NCI-H187 (cell line): Measurements from ENCODE around the gene VPS54.

Source experiments
- DNase-seq, 2 experiments: peaks; one replicate each; lab custom pipeline; 2025; lab: John Stamatoyannopoulos, UW

VPS54 gene

DNA sequence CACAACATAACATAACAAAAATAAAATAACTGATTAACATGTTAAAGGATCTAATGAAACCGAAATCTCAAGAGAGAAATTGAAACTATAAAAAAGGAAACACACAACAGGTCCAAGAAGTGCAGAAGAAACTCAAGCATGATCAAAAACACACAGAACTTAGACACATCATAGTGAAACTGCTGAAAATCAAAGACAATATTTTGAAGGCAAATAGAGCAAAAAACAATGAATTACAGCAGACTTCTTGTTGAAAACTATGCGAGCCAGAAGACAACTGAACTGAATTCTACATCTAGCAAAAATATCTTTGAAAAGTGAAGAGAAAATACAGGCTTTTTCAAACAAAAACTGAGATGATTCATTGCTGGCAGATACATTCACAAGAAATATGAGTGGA lies 116.2 kb downstream of the VPS54 start:
- no peak for DNase-seq

DNA sequence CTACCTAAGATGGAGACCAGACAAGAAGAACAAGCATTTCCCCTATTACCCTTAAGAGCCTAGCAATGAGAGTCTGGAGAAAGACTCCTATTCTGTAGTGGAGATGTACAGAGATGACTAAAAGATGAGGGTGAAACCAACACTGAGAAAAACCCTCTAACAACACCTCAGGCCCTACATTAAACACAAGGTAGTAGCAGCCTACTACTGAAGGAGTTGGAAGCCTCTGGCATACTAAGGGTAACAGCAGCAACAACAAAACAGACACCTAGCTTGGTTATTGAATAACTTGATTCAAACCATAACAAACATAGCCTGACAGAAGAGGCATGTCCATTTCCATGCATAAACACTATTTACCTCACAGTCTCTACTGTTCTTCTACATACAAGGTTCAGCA lies 117.1 kb downstream of the VPS54 start:
- DNase-seq, result no peak

DNA sequence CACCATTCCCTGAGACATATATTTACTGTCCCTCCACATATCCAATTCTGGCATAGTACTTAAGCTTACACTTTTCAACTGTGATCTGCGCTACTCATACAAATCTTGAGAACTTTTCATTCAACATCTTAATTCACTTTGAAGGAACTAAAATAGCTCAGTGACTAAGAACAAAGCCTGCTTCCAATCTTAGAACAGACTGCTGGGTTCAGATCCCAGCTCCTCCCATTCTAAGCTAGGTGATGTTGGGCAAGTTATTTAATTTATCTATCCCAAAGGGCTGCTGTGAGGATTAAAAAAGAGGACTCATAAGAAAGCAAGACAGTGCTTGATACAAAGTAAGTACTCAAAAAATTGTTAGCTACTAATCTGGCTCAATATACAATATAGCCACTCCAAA lies 119.6 kb downstream of the VPS54 start:
- DNase-seq, result no peak

- DNase-seq, result no peak
Observed at GRCh38 chr2:63898839-63899238, 120.4 kb downstream of the VPS54 start.

GRCh38 chr2:63894167-63894566 lies 125.1 kb downstream of the VPS54 start:
- DNase-seq, result no peak

GRCh38 chr2:63893163-63893562 lies 126.1 kb downstream of the VPS54 start:
- no peak for DNase-seq

DNA sequence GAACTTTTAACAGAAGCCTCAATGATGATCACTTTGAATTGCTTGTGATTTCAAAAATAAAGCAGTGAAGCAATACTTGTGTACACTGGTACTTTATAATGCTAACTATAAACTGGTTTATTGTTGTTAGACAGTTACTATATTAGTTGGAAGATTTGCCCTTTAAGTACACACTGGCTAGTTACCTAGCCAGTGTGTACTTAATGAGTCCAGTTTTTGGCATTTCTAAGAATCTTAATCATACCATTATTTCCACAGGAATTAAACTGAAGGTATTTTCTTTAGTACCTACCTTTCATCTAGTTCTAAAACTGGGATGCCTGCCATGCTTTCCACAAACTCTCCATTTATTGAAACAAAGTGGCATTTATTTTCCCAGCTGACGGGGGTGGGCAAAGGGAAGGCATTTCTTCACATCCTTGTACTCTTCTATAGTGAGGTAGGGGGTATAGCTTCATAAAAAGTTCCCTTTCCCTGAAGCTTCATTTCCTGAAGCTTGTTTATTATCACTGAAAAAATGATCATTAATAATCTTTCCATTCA lies 127.7 kb downstream of the VPS54 start:
- DNase-seq, result no peak

DNA sequence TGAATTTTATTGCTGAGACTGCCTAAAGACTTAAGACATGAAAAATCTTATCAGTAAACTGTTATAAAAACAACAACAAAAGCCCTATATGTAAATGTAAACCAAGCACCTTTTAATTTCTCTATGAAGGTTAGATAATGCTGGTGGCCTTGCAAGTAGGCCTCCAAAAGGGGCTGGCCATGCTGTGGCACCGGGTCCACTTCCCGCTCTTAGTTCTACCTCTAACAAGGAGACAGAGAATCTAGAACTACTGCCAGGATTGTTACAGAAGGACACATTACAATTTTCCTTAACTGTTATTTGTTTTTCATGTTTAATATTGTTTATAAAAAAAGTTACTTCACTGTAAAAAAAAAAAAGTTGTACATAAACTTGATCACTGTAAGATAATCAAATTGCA lies 128.6 kb downstream of the VPS54 start:
- no peak for DNase-seq

DNA sequence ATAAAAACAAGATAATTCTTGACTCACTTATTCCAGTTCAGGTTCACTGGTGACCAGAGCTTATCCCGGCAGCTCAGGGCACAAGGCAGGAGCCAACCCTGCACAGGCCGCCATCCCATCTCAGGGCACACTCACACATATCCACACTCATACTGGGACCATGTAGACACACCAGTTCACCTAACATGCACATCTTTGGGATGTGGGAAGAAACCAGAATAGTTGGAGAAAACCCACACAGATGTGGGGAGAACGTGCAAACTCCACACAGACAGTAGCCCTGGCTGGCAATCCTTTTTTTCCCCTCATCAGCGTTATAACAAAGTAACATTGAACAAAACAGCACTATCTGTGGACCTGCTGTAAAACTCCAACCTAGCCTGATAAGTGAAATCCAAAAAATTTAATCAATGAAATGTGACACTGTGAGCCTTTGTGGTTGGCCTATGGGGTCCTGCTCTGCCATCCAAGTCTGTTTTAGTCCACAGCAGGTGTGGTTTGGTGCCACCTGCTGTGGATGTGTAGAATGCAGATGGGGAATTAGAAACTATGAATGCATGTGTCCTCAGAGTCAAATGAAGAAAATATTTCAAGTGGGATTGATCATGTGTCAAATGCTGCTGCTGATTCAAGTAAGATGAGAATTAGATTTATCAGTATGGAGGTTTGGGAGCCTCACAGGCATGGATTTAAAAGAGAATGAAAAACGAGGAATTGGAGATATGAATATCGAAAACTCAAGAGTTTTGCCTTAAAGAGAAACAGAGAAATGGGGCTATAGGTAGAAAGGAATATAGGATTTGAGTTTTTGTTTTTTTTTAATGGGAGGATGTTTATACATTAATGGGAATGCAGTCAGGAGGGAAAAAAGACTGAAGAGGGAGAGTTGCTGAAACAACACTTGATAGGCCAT lies 130.5 kb downstream of the VPS54 start:
- DNase-seq, result peak; percentile 21 to 25

DNA sequence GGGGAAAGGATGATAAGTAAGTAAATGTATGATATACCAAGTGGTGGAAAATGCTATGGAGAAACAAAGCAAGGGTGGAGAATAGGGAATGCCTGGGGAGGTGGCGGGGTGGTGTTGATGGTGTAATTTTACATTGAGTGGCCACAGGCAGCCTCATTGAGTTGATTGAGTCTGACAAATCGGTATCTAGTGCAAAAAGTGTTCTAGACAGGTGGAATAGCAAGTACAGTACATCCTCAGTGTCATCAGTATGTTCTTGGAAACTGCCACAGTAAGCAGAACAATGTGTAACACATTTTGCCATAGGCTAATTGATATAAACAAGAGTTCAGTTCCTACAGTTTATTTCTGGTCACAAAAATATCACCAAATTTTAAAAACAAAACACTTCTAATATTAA lies 131.2 kb downstream of the VPS54 start:
- DNase-seq, result no peak

DNA sequence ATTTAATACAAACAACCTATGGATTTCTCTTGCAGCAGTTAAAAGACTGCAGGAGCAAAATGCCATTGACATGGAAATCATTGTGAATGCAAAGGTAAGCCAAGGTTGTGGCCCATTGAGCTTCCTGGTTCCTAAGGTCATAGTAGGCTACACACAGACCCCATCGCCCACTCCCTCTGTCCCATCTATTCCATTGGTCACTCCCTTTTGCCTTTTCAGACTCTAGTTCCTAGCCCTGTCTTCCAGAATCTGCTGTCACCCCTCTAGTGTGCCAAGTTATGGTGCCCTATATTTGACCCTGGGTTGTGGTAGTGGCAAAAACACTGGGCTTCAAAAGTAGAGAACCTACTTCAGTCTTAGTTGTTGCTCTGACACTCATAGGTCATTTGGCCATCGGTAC lies 132.8 kb downstream of the VPS54 start:
- DNase-seq, result no peak

DNA sequence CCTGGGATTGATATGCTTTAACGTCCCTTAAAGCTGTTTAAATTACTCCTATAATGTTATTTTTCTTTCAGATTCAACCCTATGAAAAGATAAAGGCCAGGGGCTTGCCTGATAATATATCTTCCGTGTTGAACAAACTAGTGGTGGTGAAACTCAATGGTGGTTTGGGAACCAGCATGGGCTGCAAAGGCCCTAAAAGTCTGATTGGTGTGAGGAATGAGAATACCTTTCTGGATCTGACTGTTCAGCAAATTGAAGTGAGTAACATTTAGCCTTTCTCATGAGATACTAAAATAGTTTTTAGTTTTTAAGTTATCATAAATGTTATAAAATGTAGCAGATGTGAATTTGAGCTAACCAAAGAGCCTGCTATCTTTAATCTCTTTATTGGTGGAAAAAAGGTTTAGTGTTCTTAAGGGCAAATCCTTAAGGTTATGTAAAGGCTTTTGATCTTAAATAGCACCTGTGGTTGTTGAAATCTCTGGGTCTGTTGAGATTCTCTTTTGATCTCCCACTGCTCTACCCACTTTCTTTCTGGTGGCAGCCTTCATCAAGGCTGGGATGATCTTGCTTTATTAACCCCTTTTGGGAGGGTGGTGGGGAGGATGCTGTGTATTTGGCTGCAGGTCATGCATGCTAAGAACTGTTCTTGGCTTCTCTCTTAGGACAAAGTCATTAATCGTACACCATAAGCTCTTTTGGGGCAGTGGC lies 136.7 kb downstream of the VPS54 start:
- no peak for DNase-seq

GRCh38 chr2:63881205-63881604 lies 138.0 kb downstream of the VPS54 start:
- peak; percentile 36 to 41 for DNase-seq

DNA sequence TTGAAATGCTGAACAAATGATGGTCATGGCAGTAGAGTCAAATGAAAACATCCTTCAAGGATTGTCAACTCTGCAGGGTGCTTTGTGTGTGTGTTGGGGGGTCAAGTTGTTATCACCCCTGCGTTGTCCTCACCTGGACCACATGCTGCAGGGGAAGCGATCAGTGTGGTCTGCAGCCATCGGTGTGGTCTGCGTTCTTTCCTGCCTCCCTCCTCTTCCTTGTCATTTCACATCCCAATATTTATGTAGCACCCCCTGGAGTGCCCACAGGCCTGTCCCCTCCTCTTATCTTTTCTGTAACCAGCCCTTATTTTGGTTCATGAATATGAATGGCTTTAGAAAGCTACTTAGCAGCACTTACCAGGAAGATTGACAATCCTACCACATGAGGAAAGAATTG lies 138.6 kb downstream of the VPS54 start:
- no peak for DNase-seq

DNA sequence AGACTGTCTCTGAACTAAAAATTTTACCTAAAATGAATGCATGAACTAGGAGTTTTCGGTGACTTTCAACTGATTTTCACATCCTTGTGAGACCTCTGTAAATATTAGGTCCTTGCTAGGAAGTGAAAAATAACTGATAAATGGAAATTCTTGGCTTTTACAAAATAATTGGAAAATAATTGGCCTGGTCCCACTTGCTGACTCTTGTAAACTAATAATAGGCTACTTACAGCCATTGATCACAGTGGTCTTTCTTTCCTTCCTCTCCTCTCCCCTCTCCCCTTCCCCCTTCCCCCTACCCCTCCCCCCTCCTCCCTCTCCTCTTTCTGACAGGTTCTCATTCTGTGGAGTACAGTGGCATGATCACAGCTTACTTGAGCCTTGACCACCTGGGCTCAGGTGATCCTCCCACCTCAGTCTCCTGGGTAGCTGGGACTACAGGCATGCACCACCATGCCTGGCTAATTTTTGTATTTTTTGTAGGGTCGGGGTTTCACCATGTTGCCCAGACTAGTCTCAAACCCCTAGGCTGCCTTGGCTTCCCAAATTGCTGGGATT lies 139.3 kb downstream of the VPS54 start:
- no peak for DNase-seq

- DNase-seq, result no peak
Observed at GRCh38 chr2:63878486-63878885, 140.7 kb downstream of the VPS54 start.

GRCh38 chr2:63876311-63876710 lies 142.9 kb downstream of the VPS54 start:
- DNase-seq, result peak; percentile 18 to 27

GRCh38 chr2:63875559-63876245 lies 143.5 kb downstream of the VPS54 start:
- DNase-seq, result no peak

- DNase-seq, result no peak
Observed at GRCh38 chr2:63875131-63875527, 144.1 kb downstream of the VPS54 start.

GRCh38 chr2:63874204-63875130 lies 144.8 kb downstream of the VPS54 start:
- no peak for DNase-seq
